ENCODE results near the gene CTRL. TPM values are rescaled to one million over a fixed set of nuclear protein-coding genes. Genes with fewer than 3 reads are reported as not detected.

CTRL gene
- total RNA-seq, 1 donor from 2014 or later: 0.96 TPM

- no peak for DNase-seq
- intact Hi-C loops (cut with DNase I): loop anchor here (10.0 kb wide), 1 partner anchor 165 kb away; no protein-coding TSS in a partner anchor
These were observed 51.7 kb downstream of the CTRL start for GRCh38 chr16:67879936-67880335.

More at GRCh38 chr16:67879936-67880335, 51.7 kb downstream of the CTRL start:
- no peak overlapping the region for H3K27ac ChIP-seq
- H3K4me3 ChIP-seq: no peak overlapping the region
- no peaks in the 10 kb centered on the region for H3K27me3 ChIP-seq
- no peak for TF ChIP-seq CTCF (IDR thresholded peaks at IDR 0.05)
- peaks cover 75% of the 10 kb centered on the region for H3K36me3 ChIP-seq
- no peaks in the 10 kb centered on the region for H3K9me3 ChIP-seq
- peaks cover 6% of the 10 kb centered on the region for H3K4me1 ChIP-seq
- no peak for ATAC-seq

Other genes with a start within 250 kb of the CTRL start
- 18.2 TPM for gene GFOD2, start 212.5 kb downstream of the CTRL start, total RNA-seq
- gene RANBP10, start 125.3 kb downstream of the CTRL start, total RNA-seq: 19.2 TPM
- 0.55 TPM for gene TSNAXIP1, start 125.0 kb downstream of the CTRL start, total RNA-seq
- gene THAP11, start 89.5 kb downstream of the CTRL start, total RNA-seq: 25.1 TPM
- gene NUTF2, start 84.9 kb downstream of the CTRL start, total RNA-seq: 55.0 TPM
- gene CENPT, start 84.2 kb downstream of the CTRL start, total RNA-seq: 30.0 TPM
- gene EDC4, start 58.8 kb downstream of the CTRL start, total RNA-seq: 48.8 TPM
- 0.69 TPM for gene NRN1L, start 47.0 kb downstream of the CTRL start, total RNA-seq
- gene PSKH1, start 38.6 kb downstream of the CTRL start, total RNA-seq: 29.7 TPM
- gene PSMB10, start 5.0 kb upstream of the CTRL start, total RNA-seq: 71.6 TPM
- gene LCAT, start 12.3 kb upstream of the CTRL start, total RNA-seq: 40.2 TPM
- gene SLC12A4, start 36.8 kb upstream of the CTRL start, total RNA-seq: 102 TPM
- gene DPEP3, start 48.6 kb upstream of the CTRL start, total RNA-seq: not detected
- 16.4 TPM for gene DPEP2, start 67.6 kb upstream of the CTRL start, total RNA-seq
- not detected for gene DPEP2NB, start 84.0 kb upstream of the CTRL start, total RNA-seq
- 9.9 TPM for gene DDX28, start 91.4 kb upstream of the CTRL start, total RNA-seq
- 11.2 TPM for gene DUS2, start 91.4 kb upstream of the CTRL start, total RNA-seq
- gene NFATC3, start 153.5 kb upstream of the CTRL start, total RNA-seq: 74.5 TPM